Measurements from ENCODE around the gene CPT2. TPM values are rescaled to one million over a fixed set of nuclear protein-coding genes. Genes with fewer than 3 reads are reported as not detected.

The CPT2 gene
- 10 to 100 TPM; 35.6 to 72.6 (median 43.6) TPM for total RNA-seq
- polyA plus RNA-seq: 10 to 100 TPM in 2 of 3 donors, 1 to 10 TPM in 1; 7.8 to 79.5 (median 10.3) TPM
- long read RNA-seq, donor 1, transcript CPT2-201 (5 exons, 3,094 nt): major isoform, 15 of 122 reads
- long read RNA-seq, donor 1, partial matches to known transcripts: 59 of 122 reads
- long read RNA-seq, donor 1, other reads (novel, unspliced or antisense): 46 of 122 reads
- long read RNA-seq, donor 2, full-length matches to known transcripts: 12 of 27 reads
- long read RNA-seq, donor 2, partial matches to known transcripts: 15 of 27 reads
- long read RNA-seq, donor 2, other reads (novel, unspliced or antisense): 0 of 27 reads
- long read RNA-seq, donor 3, full-length matches to known transcripts: 8 of 81 reads
- long read RNA-seq, donor 3, partial matches to known transcripts: 33 of 81 reads
- long read RNA-seq, donor 3, other reads (novel, unspliced or antisense): 40 of 81 reads
- long read RNA-seq, donor 4, transcript CPT2-201 (5 exons, 3,094 nt): major isoform, 21 of 29 reads
- long read RNA-seq, donor 4, partial matches to known transcripts: 4 of 29 reads
- long read RNA-seq, donor 4, other reads (novel, unspliced or antisense): 1 of 29 reads
- long read RNA-seq, donor 5, transcript CPT2-207 (5 exons, 2,643 nt): minor isoform, 12 of 137 reads
- long read RNA-seq, donor 5, transcript CPT2-201 (5 exons, 3,094 nt): major isoform, 117 of 137 reads
- long read RNA-seq, donor 5, partial matches to known transcripts: 3 of 137 reads
- long read RNA-seq, donor 5, other reads (novel, unspliced or antisense): 3 of 137 reads
- long read RNA-seq, donor 6, transcript CPT2-201 (5 exons, 3,094 nt): major isoform, 8 of 13 reads
- long read RNA-seq, donor 6, partial matches to known transcripts: 4 of 13 reads
- long read RNA-seq, donor 6, other reads (novel, unspliced or antisense): 0 of 13 reads
- long read RNA-seq, donor 7, full-length matches to known transcripts: 12 of 23 reads
- long read RNA-seq, donor 7, partial matches to known transcripts: 11 of 23 reads
- long read RNA-seq, donor 7, other reads (novel, unspliced or antisense): 0 of 23 reads
- long read RNA-seq, donor 8, full-length matches to known transcripts: 25 of 42 reads
- long read RNA-seq, donor 8, partial matches to known transcripts: 17 of 42 reads
- long read RNA-seq, donor 8, other reads (novel, unspliced or antisense): 0 of 42 reads
- long read RNA-seq, donor 9, full-length matches to known transcripts: 14 of 31 reads
- long read RNA-seq, donor 9, partial matches to known transcripts: 17 of 31 reads
- long read RNA-seq, donor 9, other reads (novel, unspliced or antisense): 0 of 31 reads
- long read RNA-seq, donor 10, full-length matches to known transcripts: 11 of 16 reads
- long read RNA-seq, donor 10, partial matches to known transcripts: 5 of 16 reads
- long read RNA-seq, donor 10, other reads (novel, unspliced or antisense): 0 of 16 reads

- 0% methylated on average over 26 to 57 of the region's 57 CpGs for WGBS, 4 donors
- H3K36me3 ChIP-seq (replicated peaks in 1 of 2): peaks cover 0 to 10% of the 10 kb centered on the region in 2 donors
Measured at GRCh38 chr1:53196485-53197290, at the start of gene CPT2. CPT2 (plus strand) TSS chr1:53196824; CDS start chr1:53196944, 120 bp downstream.

GRCh38 chr1:53147174-53147573, 49.5 kb upstream of the CPT2 start:
- H3K27ac ChIP-seq: peak overlapping the region in 1 of 5 donors; percentile 50
- no peaks in the 10 kb centered on the region for H3K36me3 ChIP-seq (replicated peaks in 1 of 2)
- H3K4me3 ChIP-seq: no peak overlapping the region
- H3K9me3 ChIP-seq (replicated peaks in 1 of 3): no peaks in the 10 kb centered on the region
- peak in 1 of 7 donors; percentile 9 for DNase-seq
- intact Hi-C loops (cut with DNase I): no loop called here
- H3K4me1 ChIP-seq (replicated peaks in 1 of 2): no peaks in the 10 kb centered on the region
- TF ChIP-seq, protein P1, sequence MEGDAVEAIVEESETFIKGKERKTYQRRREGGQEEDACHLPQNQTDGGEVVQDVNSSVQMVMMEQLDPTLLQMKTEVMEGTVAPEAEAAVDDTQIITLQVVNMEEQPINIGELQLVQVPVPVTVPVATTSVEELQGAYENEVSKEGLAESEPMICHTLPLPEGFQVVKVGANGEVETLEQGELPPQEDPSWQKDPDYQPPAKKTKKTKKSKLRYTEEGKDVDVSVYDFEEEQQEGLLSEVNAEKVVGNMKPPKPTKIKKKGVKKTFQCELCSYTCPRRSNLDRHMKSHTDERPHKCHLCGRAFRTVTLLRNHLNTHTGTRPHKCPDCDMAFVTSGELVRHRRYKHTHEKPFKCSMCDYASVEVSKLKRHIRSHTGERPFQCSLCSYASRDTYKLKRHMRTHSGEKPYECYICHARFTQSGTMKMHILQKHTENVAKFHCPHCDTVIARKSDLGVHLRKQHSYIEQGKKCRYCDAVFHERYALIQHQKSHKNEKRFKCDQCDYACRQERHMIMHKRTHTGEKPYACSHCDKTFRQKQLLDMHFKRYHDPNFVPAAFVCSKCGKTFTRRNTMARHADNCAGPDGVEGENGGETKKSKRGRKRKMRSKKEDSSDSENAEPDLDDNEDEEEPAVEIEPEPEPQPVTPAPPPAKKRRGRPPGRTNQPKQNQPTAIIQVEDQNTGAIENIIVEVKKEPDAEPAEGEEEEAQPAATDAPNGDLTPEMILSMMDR (IDR thresholded peaks at IDR 0.05): no peak
- TF ChIP-seq POLR2A (IDR thresholded peaks at IDR 0.05): no peak
- no peaks in the 10 kb centered on the region for H3K27me3 ChIP-seq
- 65 to 85% (median 81%) methylated on average over 4 of the region's 4 CpGs for WGBS, 4 donors

More at GRCh38 chr1:53196485-53197290, at the start of gene CPT2:
- intact Hi-C loops (cut with DNase I): no loop called here
- DNase-seq: peak; percentile 93 to 96 (median 94)
- Histone ChIP-seq H3K4me1 (replicated peaks in 1 of 2) (peaks cover 0 to 14% of the 10 kb centered on the region in 2 donors), H3K27me3 (no peaks in the 10 kb centered on the region), H3K27ac (peak within 1 kb of the TSS; percentile 67 to 99 (median 91)), H3K9me3 (replicated peaks in 1 of 3) (no peaks in the 10 kb centered on the region), H3K4me3 (peak within 1 kb of the TSS; percentile 52 to 90 (median 80))
- TF ChIP-seq, protein P1 (IDR thresholded peaks at IDR 0.05): peak in 2 of 6 experiments; percentile 11 to 16
- TF ChIP-seq POLR2A (IDR thresholded peaks at IDR 0.05): peak; percentile 86 to 93

DNA sequence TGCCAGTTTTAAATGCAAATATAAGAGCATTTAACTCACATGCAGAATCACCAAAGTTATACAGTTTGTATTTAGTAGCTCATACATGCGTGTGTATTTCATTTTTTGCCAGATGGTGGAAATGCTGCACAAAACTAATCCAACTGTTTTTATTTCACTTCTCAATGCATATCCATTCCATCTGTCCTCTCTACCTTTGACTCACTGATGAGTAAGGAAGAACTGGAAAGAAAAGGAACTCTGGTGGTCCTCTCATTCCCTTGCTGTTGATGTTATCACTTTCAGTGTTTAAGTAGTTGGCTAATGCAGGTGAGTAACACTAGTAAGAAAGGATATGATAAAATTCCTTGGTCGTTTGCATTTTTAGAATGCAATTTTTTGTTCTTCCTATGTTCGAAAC, 48.5 kb upstream of the CPT2 start:
- Histone ChIP-seq H3K9me3 (replicated peaks in 1 of 3) (no peaks in the 10 kb centered on the region), H3K36me3 (replicated peaks in 1 of 2) (no peaks in the 10 kb centered on the region), H3K27me3 (no peaks in the 10 kb centered on the region), H3K4me1 (replicated peaks in 1 of 2) (no peaks in the 10 kb centered on the region), H3K27ac (no peak overlapping the region), H3K4me3 (no peak overlapping the region)
- intact Hi-C loops (cut with DNase I): no loop called here
- DNase-seq: no peak
- WGBS, 4 donors: 74 to 83% (median 75%) methylated on average over 3 of the region's 3 CpGs
- TF ChIP-seq, protein P1 (IDR thresholded peaks at IDR 0.05): no peak
